ENCODE results near the gene SENP3.
A peak's percentile ranks its signal among the peaks of the same experiment; 100 is the strongest.

SENP3 gene

GRCh38 chr17:7579834-7580603 is 18.3 kb downstream of the SENP3 start:
- Histone ChIP-seq H3K4me3 (ENCODE audit: low read depth, low read length) (no peak overlapping the region), H3K4me1 (ENCODE audit: control insufficient read depth, insufficient read depth, low read length) (peaks cover 16% of the 10 kb centered on the region; the same call in 1 of the 2 replicates), H3K27me3 (ENCODE audit: control insufficient read depth, insufficient read depth, low read length) (no peaks in the 10 kb centered on the region), H3K36me3 (ENCODE audit: control insufficient read depth, insufficient read depth, low read length) (peaks cover 41% of the 10 kb centered on the region), H3K27ac (ENCODE audit: low read depth, low read length) (peak overlapping the region; percentile 74), H3K9ac (ENCODE audit: low read depth, low read length) (no peak overlapping the region), H3K9me3 (ENCODE audit: control insufficient read depth, insufficient read depth, low read length) (no peaks in the 10 kb centered on the region)

- H3K4me1 ChIP-seq (ENCODE audit: control insufficient read depth, insufficient read depth, low read length) = peaks cover 15% of the 10 kb centered on the region; the same call in 1 of the 2 replicates
Observed at GRCh38 chr17:7580604-7581575, 19.2 kb downstream of the SENP3 start.

GRCh38 chr17:7582396-7583252 is 20.9 kb downstream of the SENP3 start:
- Histone ChIP-seq H3K27ac (ENCODE audit: low read depth, low read length) (peak overlapping the region; percentile 100), H3K9me3 (ENCODE audit: control insufficient read depth, insufficient read depth, low read length) (no peaks in the 10 kb centered on the region), H3K27me3 (ENCODE audit: control insufficient read depth, insufficient read depth, low read length) (no peaks in the 10 kb centered on the region), H3K4me1 (ENCODE audit: control insufficient read depth, insufficient read depth, low read length) (peaks cover 15% of the 10 kb centered on the region; the same call in 1 of the 2 replicates), H3K4me3 (ENCODE audit: low read depth, low read length) (peak overlapping the region; percentile 81), H3K36me3 (ENCODE audit: control insufficient read depth, insufficient read depth, low read length) (peaks cover 30% of the 10 kb centered on the region), H3K9ac (ENCODE audit: low read depth, low read length) (peak overlapping the region; percentile 98)

More at GRCh38 chr17:7580604-7581575, 19.2 kb downstream of the SENP3 start:
- Histone ChIP-seq H3K27ac (ENCODE audit: low read depth, low read length) (peak overlapping the region; percentile 50), H3K9ac (ENCODE audit: low read depth, low read length) (no peak overlapping the region), H3K27me3 (ENCODE audit: control insufficient read depth, insufficient read depth, low read length) (no peaks in the 10 kb centered on the region), H3K9me3 (ENCODE audit: control insufficient read depth, insufficient read depth, low read length) (no peaks in the 10 kb centered on the region), H3K36me3 (ENCODE audit: control insufficient read depth, insufficient read depth, low read length) (peaks cover 37% of the 10 kb centered on the region), H3K4me3 (ENCODE audit: low read depth, low read length) (no peak overlapping the region)

- H3K4me1 ChIP-seq (ENCODE audit: control insufficient read depth, insufficient read depth, low read length) = peaks cover 15% of the 10 kb centered on the region; the same call in 1 of the 2 replicates
- H3K36me3 ChIP-seq (ENCODE audit: control insufficient read depth, insufficient read depth, low read length) = peaks cover 26% of the 10 kb centered on the region
- peak within 1 kb of the TSS; percentile 81 for H3K4me3 ChIP-seq (ENCODE audit: low read depth, low read length)
- peak within 1 kb of the TSS; percentile 100 for H3K27ac ChIP-seq (ENCODE audit: low read depth, low read length)
- H3K9me3 ChIP-seq (ENCODE audit: control insufficient read depth, insufficient read depth, low read length) = no peaks in the 10 kb centered on the region
- H3K9ac ChIP-seq (ENCODE audit: low read depth, low read length) = peak within 1 kb of the TSS; percentile 98
- H3K27me3 ChIP-seq (ENCODE audit: control insufficient read depth, insufficient read depth, low read length) = no peaks in the 10 kb centered on the region
Observed at GRCh38 chr17:7583253-7584109, 21.8 kb downstream of the SENP3 start, which contains the start of gene MPDU1. TSS of gene MPDU1 (plus strand) at chr17:7583852. CDS start at chr17:7583863, 11 bp downstream.

GRCh38 chr17:7586673-7587419 is 25.1 kb downstream of the SENP3 start:
- Histone ChIP-seq H3K36me3 (ENCODE audit: control insufficient read depth, insufficient read depth, low read length) (peaks cover 28% of the 10 kb centered on the region), H3K9ac (ENCODE audit: low read depth, low read length) (no peak overlapping the region), H3K4me3 (ENCODE audit: low read depth, low read length) (no peak overlapping the region), H3K9me3 (ENCODE audit: control insufficient read depth, insufficient read depth, low read length) (no peaks in the 10 kb centered on the region), H3K4me1 (ENCODE audit: control insufficient read depth, insufficient read depth, low read length) (peaks cover 29% of the 10 kb centered on the region), H3K27me3 (ENCODE audit: control insufficient read depth, insufficient read depth, low read length) (no peaks in the 10 kb centered on the region), H3K27ac (ENCODE audit: low read depth, low read length) (no peak overlapping the region)

- H3K27me3 ChIP-seq (ENCODE audit: control insufficient read depth, insufficient read depth, low read length) = no peaks in the 10 kb centered on the region
- no peaks in the 10 kb centered on the region for H3K9me3 ChIP-seq (ENCODE audit: control insufficient read depth, insufficient read depth, low read length)
- peaks cover 26% of the 10 kb centered on the region for H3K4me1 ChIP-seq (ENCODE audit: control insufficient read depth, insufficient read depth, low read length)
- H3K4me3 ChIP-seq (ENCODE audit: low read depth, low read length) = no peak overlapping the region; the same call in 1 of the 2 replicates
- no peak overlapping the region for H3K27ac ChIP-seq (ENCODE audit: low read depth, low read length)
- no peak overlapping the region for H3K9ac ChIP-seq (ENCODE audit: low read depth, low read length)
- peaks cover 36% of the 10 kb centered on the region for H3K36me3 ChIP-seq (ENCODE audit: control insufficient read depth, insufficient read depth, low read length)
Observed at GRCh38 chr17:7587420-7588151, 25.9 kb downstream of the SENP3 start.

GRCh38 chr17:7588553-7589203 is 27.0 kb downstream of the SENP3 start:
- H3K27me3 ChIP-seq (ENCODE audit: control insufficient read depth, insufficient read depth, low read length) = no peaks in the 10 kb centered on the region
- H3K36me3 ChIP-seq (ENCODE audit: control insufficient read depth, insufficient read depth, low read length) = peaks cover 47% of the 10 kb centered on the region
- H3K4me1 ChIP-seq (ENCODE audit: control insufficient read depth, insufficient read depth, low read length) = peaks cover 17% of the 10 kb centered on the region
- peak overlapping the region; percentile 61 for H3K9ac ChIP-seq (ENCODE audit: low read depth, low read length)
- peak overlapping the region; percentile 76 for H3K4me3 ChIP-seq (ENCODE audit: low read depth, low read length)
- no peaks in the 10 kb centered on the region for H3K9me3 ChIP-seq (ENCODE audit: control insufficient read depth, insufficient read depth, low read length)
- H3K27ac ChIP-seq (ENCODE audit: low read depth, low read length) = peak overlapping the region; percentile 96

- Histone ChIP-seq H3K4me3 (ENCODE audit: low read depth, low read length) (peak overlapping the region; percentile 76), H3K9me3 (ENCODE audit: control insufficient read depth, insufficient read depth, low read length) (no peaks in the 10 kb centered on the region), H3K27ac (ENCODE audit: low read depth, low read length) (peak overlapping the region; percentile 96), H3K36me3 (ENCODE audit: control insufficient read depth, insufficient read depth, low read length) (peaks cover 53% of the 10 kb centered on the region), H3K27me3 (ENCODE audit: control insufficient read depth, insufficient read depth, low read length) (no peaks in the 10 kb centered on the region), H3K9ac (ENCODE audit: low read depth, low read length) (peak overlapping the region; percentile 61), H3K4me1 (ENCODE audit: control insufficient read depth, insufficient read depth, low read length) (peaks cover 16% of the 10 kb centered on the region)
Observed at GRCh38 chr17:7589204-7589868, 27.6 kb downstream of the SENP3 start.
